ENCODE data around the gene CLTC. TPM values are rescaled to one million over a fixed set of nuclear protein-coding genes. Genes with fewer than 3 reads are reported as not detected.

Gene CLTC
- total and polyA plus RNA-seq, 10 of the 15 experiments (the other 5 are each of a cell fraction or from before 2014, with no cell fraction given): 77.5 to 188 (median 129) TPM

- Histone ChIP-seq H4K20me1 (ENCODE audit: control insufficient read depth, insufficient read depth) (peaks cover 12% of the 10 kb centered on the region; the same call in 1 of the 2 replicates), H3K27ac (ENCODE audit: control insufficient read depth, insufficient read depth) (no peak overlapping the region; the same call in 1 of the 2 replicates), H2AFZ (ENCODE audit: control insufficient read depth, low read depth, low read length) (no peak overlapping the region), H3K4me3 (peak overlapping the region; percentile 31; the same call in 1 of the 2 replicates), H3K9ac (ENCODE audit: control insufficient read depth, insufficient read depth, low read length) (no peak overlapping the region), H3K4me1 (ENCODE audit: control insufficient read depth, insufficient read depth, low read length) (peaks cover 31% of the 10 kb centered on the region), H3K36me3 (ENCODE audit: control insufficient read depth in 2 of 2, insufficient read depth in 2 of 2, low read length in 1 of 2) (peaks cover 0 to 17% of the 10 kb centered on the region in 2 experiments; a peak in 2 of 4 replicates), H3K9me3 (replicated peaks; ENCODE audit: control insufficient read depth, insufficient read depth, low read length) (no peaks in the 10 kb centered on the region), H3K4me2 (ENCODE audit: control insufficient read depth, insufficient read depth) (peak overlapping the region; percentile 61), H3K79me2 (ENCODE audit: control insufficient read depth, insufficient read depth, low read length) (peaks cover 94% of the 10 kb centered on the region), H3K27me3 (replicated peaks in 1 of 2; ENCODE audit: control insufficient read depth in 2 of 2, insufficient read depth in 2 of 2, low read length in 1 of 2) (no peaks in the 10 kb centered on the region)
- BruUV-seq (replicated peaks): no TSS peak
- no peak for DNase-seq (ENCODE audit: low read depth, low spot score)
- WGBS (ENCODE audit: insufficient coverage, insufficient replicate concordance, low lambda C conversion rate, missing lambda C conversion rate): 0% methylated on average over 2 of the region's 2 CpGs
- FAIRE-seq: no peak
- in situ Hi-C loops (cut with MboI): no loop called here
- POLR2A ChIA-PET: interaction anchor here (0.6 to 1.3 kb wide), 7 partner anchors 9 to 1283 kb away, joined by 3 to 6 read pairs (median 4); no protein-coding TSS in a partner anchor
- intact Hi-C loops (cut with micrococcal nuclease; ENCODE audit: unreplicated experiment): no loop called here
- RAD21 ChIA-PET (ENCODE audit: unreplicated experiment): interaction anchor here (0.8 to 1.3 kb wide), 2 partner anchors 9 to 14 kb away, joined by 4 to 7 read pairs; no protein-coding TSS in a partner anchor
- CTCF ChIA-PET: interaction anchor here (1.3 kb wide), 1 partner anchor 43 kb away, joined by 3 read pairs; no protein-coding TSS in a partner anchor
- SMC1A ChIA-PET (ENCODE audit: uncharacterized antibody, unreplicated experiment): interaction anchor here (1.0 to 1.1 kb wide), 2 partner anchors 15 to 41 kb away, joined by 3 read pairs; no protein-coding TSS in a partner anchor
- peak; percentile 49 for ATAC-seq
- no peak for TF ChIP-seq USF2 (IDR thresholded peaks at IDR 0.05; ENCODE audit: borderline replicate concordance, low read depth, low read length)
- TF ChIP-seq RELA (IDR thresholded peaks at IDR 0.05; ENCODE audit: borderline replicate concordance, partially characterized antibody): no peak
- TF ChIP-seq TCF3 (IDR thresholded peaks at IDR 0.05; ENCODE audit: borderline replicate concordance, insufficient read depth, low read depth, low read length): no peak
- TF ChIP-seq CBX3 (IDR thresholded peaks at IDR 0.05; ENCODE audit: borderline replicate concordance, low read depth): no peak
- TF ChIP-seq RB1 (IDR thresholded peaks at IDR 0.05; ENCODE audit: borderline replicate concordance): no peak
- TF ChIP-seq TCF12 (IDR thresholded peaks at IDR 0.05; ENCODE audit: low read depth, low read length): no peak
- no peak for TF ChIP-seq IRF5 (IDR thresholded peaks at IDR 0.05; ENCODE audit: borderline replicate concordance)
- 0 out of 2 replicates have a peak, but pooled peaks have one; percentile 31 for TF ChIP-seq RELB (IDR thresholded peaks at IDR 0.05; ENCODE audit: low read depth)
- no peak for TF ChIP-seq E2F8 (IDR thresholded peaks at IDR 0.05; ENCODE audit: low read depth, partially characterized antibody)
- no peak for TF ChIP-seq MEF2B (IDR thresholded peaks at IDR 0.05; ENCODE audit: partially characterized antibody, poor library complexity, severe bottlenecking)
- TF ChIP-seq FOS (IDR thresholded peaks at IDR 0.05; ENCODE audit: borderline replicate concordance, extremely low read depth, insufficient read length): no peak
- peak; percentile 61 to 78; a peak in 3 of 4 replicates for TF ChIP-seq IKZF2 (IDR thresholded peaks at IDR 0.05)
- TF ChIP-seq SUZ12 (IDR thresholded peaks at IDR 0.05; ENCODE audit: unreplicated experiment): no peak
- TF ChIP-seq HDAC6 (IDR thresholded peaks at IDR 0.05; ENCODE audit: unreplicated experiment): no peak
- TF ChIP-seq RUNX3 (IDR thresholded peaks at IDR 0.05; ENCODE audit: low read length): 0 out of 2 replicates have a peak, but pooled peaks have one; percentile 13
- TF ChIP-seq FOXK2 (IDR thresholded peaks at IDR 0.05): no peak
- no peak for TF ChIP-seq SREBF2 (IDR thresholded peaks at IDR 0.05; ENCODE audit: low read length)
Observed at GRCh38 chr17:59627770-59628171, 8.1 kb downstream of the CLTC start.
